ENCODE data around the gene YBEY. TPM values are rescaled to one million over a fixed set of nuclear protein-coding genes. Genes with fewer than 3 reads are reported as not detected.
A peak's percentile ranks its signal among the peaks of the same experiment; 100 is the strongest.

The YBEY gene
- total and polyA plus RNA-seq, 5 experiments from 2014 or later = 14.2 to 22.2 (median 14.8) TPM

DNA sequence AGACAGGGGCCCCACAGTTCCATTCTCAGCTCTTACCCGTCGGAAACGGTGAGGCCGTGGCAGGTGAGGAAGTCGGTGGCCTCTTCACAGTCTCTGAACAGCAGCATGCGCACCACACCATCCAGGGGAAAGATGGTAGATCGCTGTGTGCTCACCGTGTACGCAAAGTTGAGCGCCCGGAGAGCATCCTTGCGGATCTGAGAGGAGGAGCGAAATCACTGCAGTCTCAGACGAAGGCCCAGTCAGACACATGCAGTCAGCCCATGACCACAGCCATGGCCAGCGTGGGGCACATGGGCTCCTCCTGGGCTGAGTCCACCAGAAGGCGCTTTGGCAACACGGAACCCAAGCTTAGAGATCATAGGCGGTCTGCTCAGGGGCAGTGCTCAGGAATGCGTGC lies 19.2 kb upstream of the YBEY start:
- POLR2A ChIA-PET = no interaction called here
- no peak overlapping the region for H3K4me3 Mint-ChIP-seq
- H3K27ac Mint-ChIP-seq = peak overlapping the region in 3 of 10 donors; percentile 10 to 78 (median 67)
- no peak for DNase-seq
- H3K9me3 Mint-ChIP-seq = no peaks in the 10 kb centered on the region
- ATAC-seq = no peak
- H3K36me3 Mint-ChIP-seq = peaks cover 0 to 87% (median 8%) of the 10 kb centered on the region in 3 donors
- H3K4me1 Mint-ChIP-seq = peaks cover 0 to 3% (median 2%) of the 10 kb centered on the region in 4 donors
- H3K27me3 Mint-ChIP-seq = no peaks in the 10 kb centered on the region

GRCh38 chr21:46268371-46268770 lies 17.8 kb upstream of the YBEY start:
- Mint-ChIP-seq H3K4me3 (no peak overlapping the region), H3K36me3 (peaks cover under 1 to 90% (median 12%) of the 10 kb centered on the region in 3 donors), H3K27me3 (no peaks in the 10 kb centered on the region), H3K9me3 (no peaks in the 10 kb centered on the region), H3K4me1 (peaks cover 0 to 3% (median 1%) of the 10 kb centered on the region in 4 donors), H3K27ac (no peak overlapping the region)
- POLR2A ChIA-PET = no interaction called here
- ATAC-seq (no peak), DNase-seq (no peak)

GRCh38 chr21:46269466-46269865 lies 16.7 kb upstream of the YBEY start:
- DNase-seq (no peak), ATAC-seq (no peak)
- Mint-ChIP-seq H3K4me3 (no peak overlapping the region), H3K27me3 (no peaks in the 10 kb centered on the region), H3K4me1 (peaks cover 0 to 6% (median 3%) of the 10 kb centered on the region in 4 donors), H3K36me3 (peaks cover 6 to 90% (median 10%) of the 10 kb centered on the region in 3 donors), H3K27ac (peak overlapping the region in 1 of 10 donors; percentile 27), H3K9me3 (no peaks in the 10 kb centered on the region)
- POLR2A ChIA-PET = no interaction called here

GRCh38 chr21:46273341-46273740 lies 12.8 kb upstream of the YBEY start:
- Mint-ChIP-seq H3K9me3 (no peaks in the 10 kb centered on the region), H3K27me3 (no peaks in the 10 kb centered on the region), H3K36me3 (peaks cover 6 to 90% (median 23%) of the 10 kb centered on the region in 3 donors), H3K4me3 (no peak overlapping the region), H3K27ac (no peak overlapping the region), H3K4me1 (peaks cover 0 to 12% (median 7%) of the 10 kb centered on the region in 4 donors)
- no peak for DNase-seq
- POLR2A ChIA-PET = no interaction called here
- ATAC-seq = no peak

DNA sequence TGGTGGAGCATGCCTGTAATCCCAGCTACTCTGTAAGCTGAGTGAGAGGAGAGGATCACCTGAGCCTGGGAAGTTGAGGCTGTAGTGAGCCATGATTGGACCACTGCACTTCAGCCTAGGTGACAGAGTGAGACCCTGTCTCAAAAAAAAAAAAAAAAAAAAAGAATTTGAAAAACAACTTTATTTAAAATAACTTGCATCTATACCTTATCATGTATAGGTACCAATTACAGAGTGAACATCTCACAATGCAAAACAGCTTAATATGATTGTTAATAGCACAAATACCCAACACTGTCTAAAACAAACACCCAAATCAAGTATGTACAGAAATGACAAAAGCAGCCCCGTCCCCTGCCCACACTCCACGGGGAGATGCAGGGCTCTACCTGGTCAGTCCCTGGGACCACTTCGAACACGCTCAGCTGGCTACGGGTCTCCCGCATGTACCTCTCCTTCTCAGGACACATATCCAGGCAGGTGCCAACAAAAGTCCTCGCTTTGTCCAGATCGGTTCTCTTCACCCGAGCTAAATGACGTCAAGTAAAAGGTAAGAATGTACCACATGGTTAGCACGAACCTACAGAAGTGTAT lies 11.2 kb upstream of the YBEY start:
- no peak for ATAC-seq
- peaks cover 6 to 91% (median 27%) of the 10 kb centered on the region in 3 donors for H3K36me3 Mint-ChIP-seq
- H3K9me3 Mint-ChIP-seq = no peaks in the 10 kb centered on the region
- H3K4me3 Mint-ChIP-seq = no peak overlapping the region
- peaks cover 4 to 20% (median 9%) of the 10 kb centered on the region in 4 donors for H3K4me1 Mint-ChIP-seq
- no peak for DNase-seq
- H3K27ac Mint-ChIP-seq = peak overlapping the region in 1 of 10 donors; percentile 34
- no peaks in the 10 kb centered on the region for H3K27me3 Mint-ChIP-seq
- POLR2A ChIA-PET = interaction anchor here (0.7 kb wide), 2 partner anchors 10 to 58 kb away, joined by 3 to 4 read pairs; no protein-coding TSS in a partner anchor

- Mint-ChIP-seq H3K36me3 (peaks cover 4 to 56% (median 15%) of the 10 kb centered on the region in 3 donors), H3K9me3 (no peaks in the 10 kb centered on the region), H3K27ac (peak overlapping the region in 9 of 10 donors; percentile 32 to 81 (median 60)), H3K4me3 (peak overlapping the region in 9 of 10 donors; percentile 31 to 92 (median 79)), H3K4me1 (peaks cover 19 to 77% (median 61%) of the 10 kb centered on the region in 4 donors), H3K27me3 (no peaks in the 10 kb centered on the region)
- DNase-seq (no peak), ATAC-seq (no peak)
- POLR2A ChIA-PET = interaction anchor here (0.9 to 1.5 kb wide), 2 partner anchors 30 to 42 kb away, joined by 3 to 5 read pairs; a partner anchor contains a TSS
These were observed 2.0 kb upstream of the YBEY start for GRCh38 chr21:46284077-46284644.

DNA sequence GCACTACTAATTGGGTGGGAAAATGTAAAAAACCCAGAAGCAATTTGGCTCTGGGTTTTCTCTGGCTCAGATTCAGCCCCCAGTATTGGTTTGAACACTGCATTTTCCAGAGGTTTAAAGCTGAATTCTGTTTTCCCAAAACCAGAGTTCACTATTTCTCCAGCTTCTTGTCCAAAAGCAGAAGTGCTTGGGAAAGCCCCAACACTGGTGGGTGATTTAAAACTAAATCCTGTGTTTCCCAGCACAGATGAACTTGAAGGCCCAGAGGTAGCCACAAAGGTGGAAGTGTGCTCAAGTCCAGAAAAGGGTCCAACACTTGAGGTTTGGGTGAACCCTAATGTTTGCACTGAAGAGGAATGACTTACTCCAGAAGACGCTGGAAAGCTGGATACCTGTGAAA lies 1.4 kb upstream of the YBEY start:
- peak overlapping the region; percentile 77 to 92 (median 90) for H3K4me3 Mint-ChIP-seq
- H3K36me3 Mint-ChIP-seq = peaks cover 4 to 50% (median 12%) of the 10 kb centered on the region in 3 donors
- DNase-seq = no peak
- H3K9me3 Mint-ChIP-seq = no peaks in the 10 kb centered on the region
- H3K27ac Mint-ChIP-seq = peak overlapping the region in 8 of 10 donors; percentile 79 to 97 (median 92)
- H3K27me3 Mint-ChIP-seq = no peaks in the 10 kb centered on the region
- peaks cover 20 to 74% (median 61%) of the 10 kb centered on the region in 4 donors for H3K4me1 Mint-ChIP-seq
- ATAC-seq = no peak
- POLR2A ChIA-PET = interaction anchor here (0.6 to 1.5 kb wide), 6 partner anchors 9 to 140 kb away, joined by 3 to 8 read pairs (median 4); a partner anchor contains a TSS

DNA sequence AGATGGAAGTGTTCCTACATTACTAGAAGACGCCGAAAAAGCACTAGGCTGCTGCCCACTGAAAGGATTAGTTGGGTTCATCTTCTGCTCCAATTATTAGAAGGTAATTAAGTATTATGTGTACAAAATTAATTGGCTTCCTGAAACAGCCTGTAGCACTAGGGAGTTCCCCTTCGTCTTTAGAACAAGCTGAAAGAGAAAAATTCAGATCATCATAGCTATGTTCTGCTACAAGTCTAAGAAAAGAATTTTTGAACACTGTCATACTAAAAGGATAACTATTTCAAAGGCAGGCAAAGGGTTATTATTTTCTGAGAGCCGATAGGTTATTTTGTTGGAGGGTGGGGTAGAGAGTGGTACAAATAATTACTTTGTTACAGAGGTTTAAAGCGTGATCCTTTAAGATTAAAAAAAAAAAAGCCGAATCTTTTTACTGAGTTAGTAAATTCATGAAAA lies 908 bp upstream of the YBEY start, which contains the start of gene MCM3AP:
TSS of gene MCM3AP (minus strand) at position 406 of the 456 bp plus-strand sequence. CDS start at position 81, 325 bp downstream.
- H3K27me3 Mint-ChIP-seq = no peaks in the 10 kb centered on the region
- ATAC-seq (no peak), DNase-seq (no peak)
- peak within 1 kb of the TSS; percentile 86 to 100 (median 97) for H3K4me3 Mint-ChIP-seq
- H3K27ac Mint-ChIP-seq = peak within 1 kb of the TSS; percentile 89 to 98 (median 97)
- H3K9me3 Mint-ChIP-seq = no peaks in the 10 kb centered on the region
- POLR2A ChIA-PET = interaction anchor here (0.6 to 1.5 kb wide), 7 partner anchors 10 to 139 kb away, joined by 3 to 8 read pairs (median 4); partner anchors contain the start of genes C21orf58 and PCNT
- peaks cover 4 to 46% (median 11%) of the 10 kb centered on the region in 3 donors for H3K36me3 Mint-ChIP-seq
- peaks cover 20 to 72% (median 59%) of the 10 kb centered on the region in 4 donors for H3K4me1 Mint-ChIP-seq

DNA sequence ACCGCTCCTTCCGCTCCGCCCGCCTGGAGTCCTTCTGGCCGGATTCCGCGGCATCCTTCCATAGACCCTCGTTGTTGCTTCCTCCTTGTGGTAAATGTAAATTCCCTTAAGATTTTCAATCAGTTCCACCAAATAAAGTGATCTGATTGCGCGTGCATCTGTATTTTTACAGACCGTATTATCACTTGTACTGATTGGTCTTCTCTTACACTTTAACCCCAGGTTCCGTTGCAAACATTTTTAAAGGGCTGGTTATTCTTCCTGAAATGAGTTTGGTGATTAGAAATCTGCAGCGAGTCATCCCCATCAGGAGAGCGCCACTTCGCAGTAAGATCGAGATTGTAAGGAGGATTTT lies 483 bp downstream of the YBEY start:
- no peaks in the 10 kb centered on the region for H3K27me3 Mint-ChIP-seq
- H3K9me3 Mint-ChIP-seq = no peaks in the 10 kb centered on the region
- peak in 1 of 2 donors; percentile 28 for ATAC-seq
- POLR2A ChIA-PET = interaction anchor here (0.6 to 1.4 kb wide), 2 partner anchors 37 to 72 kb away, joined by 4 read pairs; partner anchors contain the start of genes C21orf58 and PCNT
- H3K36me3 Mint-ChIP-seq = peaks cover 4 to 37% (median 17%) of the 10 kb centered on the region in 3 donors
- peak overlapping the region; percentile 89 to 98 (median 97) for H3K27ac Mint-ChIP-seq
- peaks cover 22 to 69% (median 50%) of the 10 kb centered on the region in 4 donors for H3K4me1 Mint-ChIP-seq
- H3K4me3 Mint-ChIP-seq = peak overlapping the region; percentile 86 to 100 (median 97)
- no peak for DNase-seq

- no peaks in the 10 kb centered on the region for H3K27me3 Mint-ChIP-seq
- H3K9me3 Mint-ChIP-seq = peaks cover 0 to 2% (median 0%) of the 10 kb centered on the region in 9 donors
- peak overlapping the region in 3 of 10 donors; percentile 59 to 97 (median 95) for H3K27ac Mint-ChIP-seq
- peak overlapping the region in 6 of 10 donors; percentile 19 to 100 (median 72) for H3K4me3 Mint-ChIP-seq
- H3K4me1 Mint-ChIP-seq = peaks cover 22 to 63% (median 46%) of the 10 kb centered on the region in 4 donors
- DNase-seq (no peak), ATAC-seq (no peak)
- peaks cover 4 to 34% (median 23%) of the 10 kb centered on the region in 3 donors for H3K36me3 Mint-ChIP-seq
- POLR2A ChIA-PET = no interaction called here
These were observed 1.4 kb downstream of the YBEY start for GRCh38 chr21:46287541-46287940.

- Mint-ChIP-seq H3K36me3 (peaks cover 0 to 14% (median 12%) of the 10 kb centered on the region in 3 donors), H3K4me3 (peak overlapping the region in 1 of 10 donors; percentile 16), H3K4me1 (peaks cover 18 to 46% (median 33%) of the 10 kb centered on the region in 4 donors), H3K9me3 (peaks cover 0 to 4% (median 0%) of the 10 kb centered on the region in 9 donors), H3K27me3 (no peaks in the 10 kb centered on the region), H3K27ac (peak overlapping the region in 1 of 10 donors; percentile 41)
- DNase-seq = no peak
- POLR2A ChIA-PET = no interaction called here
- no peak for ATAC-seq
These were observed 3.6 kb downstream of the YBEY start for GRCh38 chr21:46289655-46290179.

DNA sequence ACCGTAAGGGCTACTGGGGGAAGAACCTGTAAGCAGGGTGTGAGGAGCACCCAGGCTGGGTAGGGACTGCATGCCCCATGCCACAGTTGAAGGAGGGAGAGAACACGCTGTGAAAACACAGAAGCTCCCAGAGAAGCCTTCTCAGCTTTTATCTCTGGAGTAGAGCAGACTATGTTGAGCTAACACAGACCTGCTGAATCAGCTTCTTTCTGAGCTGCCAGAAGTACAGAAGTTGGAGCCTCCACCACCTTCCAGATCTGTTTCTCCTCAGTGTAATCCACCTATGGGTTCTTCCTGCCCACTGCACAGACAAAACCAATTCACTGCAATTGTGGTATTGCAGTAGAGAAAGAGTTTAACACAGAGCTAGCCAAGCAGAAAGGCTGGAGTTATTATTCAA lies 5.4 kb downstream of the YBEY start:
- no peak for DNase-seq
- Mint-ChIP-seq H3K4me3 (no peak overlapping the region), H3K36me3 (peaks cover 0 to 12% (median 12%) of the 10 kb centered on the region in 3 donors), H3K4me1 (peaks cover 16 to 47% (median 31%) of the 10 kb centered on the region in 4 donors), H3K27me3 (no peaks in the 10 kb centered on the region), H3K27ac (peak overlapping the region in 1 of 10 donors; percentile 46), H3K9me3 (peaks cover 0 to 4% (median 0%) of the 10 kb centered on the region in 9 donors)
- POLR2A ChIA-PET = interaction anchor here (0.5 to 0.6 kb wide), 2 partner anchors 27 to 516 kb away, joined by 3 to 5 read pairs; no protein-coding TSS in a partner anchor
- ATAC-seq = no peak
